Measurements from ENCODE around the gene MYO9B.
A peak's percentile ranks its signal among the peaks of the same experiment; 100 is the strongest.
"Not testable (repeated sequence)": the region's sequence is repeated elsewhere in the genome, so short reads cannot be mapped to it uniquely, and the experiment has no call there.

Gene MYO9B

DNA sequence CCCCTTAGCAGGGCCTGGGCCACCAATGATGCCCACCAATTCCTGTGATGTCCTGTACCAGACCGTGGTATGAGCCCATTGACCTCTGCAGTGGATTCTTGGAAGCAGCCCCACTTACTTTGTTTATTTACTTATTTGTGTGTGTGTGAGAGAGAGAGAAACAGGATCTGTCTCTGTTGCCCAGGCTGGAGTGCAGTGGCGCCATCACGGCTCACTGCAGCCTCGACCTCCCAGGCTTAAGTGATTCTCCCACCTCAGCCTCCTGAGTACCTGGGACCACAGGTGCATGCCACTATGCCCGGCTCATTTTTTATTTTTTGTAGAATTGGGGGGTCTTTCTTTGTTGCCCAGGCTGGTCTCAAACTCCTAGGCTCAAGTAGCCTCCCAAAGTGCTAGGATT lies 13.0 kb downstream of the MYO9B start:
- Mint-ChIP-seq H3K4me3 (no peak overlapping the region), H3K9me3 (no peaks in the 10 kb centered on the region), H3K36me3 (ENCODE audit: low read depth) (peaks cover 35% of the 10 kb centered on the region), H3K4me1 (peaks cover 18% of the 10 kb centered on the region), H3K27ac (peak overlapping the region; percentile 78), H3K27me3 (ENCODE audit: low read depth, poor library complexity) (peaks cover 3% of the 10 kb centered on the region)
- TF ChIP-seq, protein P1, sequence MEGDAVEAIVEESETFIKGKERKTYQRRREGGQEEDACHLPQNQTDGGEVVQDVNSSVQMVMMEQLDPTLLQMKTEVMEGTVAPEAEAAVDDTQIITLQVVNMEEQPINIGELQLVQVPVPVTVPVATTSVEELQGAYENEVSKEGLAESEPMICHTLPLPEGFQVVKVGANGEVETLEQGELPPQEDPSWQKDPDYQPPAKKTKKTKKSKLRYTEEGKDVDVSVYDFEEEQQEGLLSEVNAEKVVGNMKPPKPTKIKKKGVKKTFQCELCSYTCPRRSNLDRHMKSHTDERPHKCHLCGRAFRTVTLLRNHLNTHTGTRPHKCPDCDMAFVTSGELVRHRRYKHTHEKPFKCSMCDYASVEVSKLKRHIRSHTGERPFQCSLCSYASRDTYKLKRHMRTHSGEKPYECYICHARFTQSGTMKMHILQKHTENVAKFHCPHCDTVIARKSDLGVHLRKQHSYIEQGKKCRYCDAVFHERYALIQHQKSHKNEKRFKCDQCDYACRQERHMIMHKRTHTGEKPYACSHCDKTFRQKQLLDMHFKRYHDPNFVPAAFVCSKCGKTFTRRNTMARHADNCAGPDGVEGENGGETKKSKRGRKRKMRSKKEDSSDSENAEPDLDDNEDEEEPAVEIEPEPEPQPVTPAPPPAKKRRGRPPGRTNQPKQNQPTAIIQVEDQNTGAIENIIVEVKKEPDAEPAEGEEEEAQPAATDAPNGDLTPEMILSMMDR (IDR thresholded peaks at IDR 0.05), result no peak
- no peak for DNase-seq

DNA sequence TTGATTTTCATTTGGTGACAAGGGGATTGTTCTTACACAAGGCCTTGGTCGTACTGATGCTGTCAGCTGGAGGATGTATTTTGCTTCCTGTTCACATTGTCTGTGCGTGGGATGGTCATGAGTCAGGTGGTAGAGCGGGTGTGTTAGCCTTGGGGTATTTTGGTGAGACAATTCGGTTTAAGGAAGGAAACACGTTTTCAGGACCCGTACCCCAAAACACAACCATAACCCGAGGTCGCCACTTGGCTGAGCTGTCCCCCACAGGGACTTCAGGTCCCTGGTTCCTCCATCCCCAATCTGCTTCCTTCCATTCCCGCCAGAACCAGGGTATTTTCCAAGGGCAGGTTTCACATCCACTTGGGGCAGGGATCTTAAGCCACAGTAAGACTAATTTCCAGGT lies 15.0 kb downstream of the MYO9B start:
- TF ChIP-seq, protein P1 (IDR thresholded peaks at IDR 0.05), result no peak
- H3K9me3 Mint-ChIP-seq, result peaks cover 7% of the 10 kb centered on the region
- no peak overlapping the region for H3K27ac Mint-ChIP-seq

DNA sequence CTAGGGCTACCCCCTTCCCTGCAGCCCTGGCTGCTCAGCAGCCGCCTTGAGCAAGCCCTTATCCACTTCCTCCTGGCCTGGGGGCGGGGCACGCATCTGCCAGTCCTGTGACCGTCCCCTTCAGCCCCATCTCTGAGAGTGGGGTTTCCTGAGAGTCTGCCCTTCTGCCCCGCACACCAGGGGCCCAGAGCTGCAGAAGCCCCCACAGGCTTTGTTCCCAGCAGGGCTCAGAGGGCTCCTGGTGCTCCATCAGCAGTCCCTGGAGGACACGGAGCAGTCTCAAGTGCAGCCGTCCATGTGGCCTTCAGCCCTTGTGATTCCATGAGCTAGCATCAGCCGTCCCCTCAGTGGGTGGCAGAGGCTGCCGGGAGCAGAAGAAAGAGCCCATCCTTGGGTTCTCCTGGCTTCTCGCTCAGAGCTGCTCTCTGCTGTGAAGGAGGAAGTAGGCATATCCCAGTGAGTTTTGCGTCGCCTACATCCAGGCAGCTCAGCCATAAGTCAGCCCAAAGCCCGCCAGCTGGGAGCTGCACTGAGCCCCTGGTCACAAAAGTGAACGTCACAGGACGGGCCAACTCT lies 16.3 kb downstream of the MYO9B start:
- TF ChIP-seq, protein P1 (IDR thresholded peaks at IDR 0.05), result no peak
- Mint-ChIP-seq H3K9me3 (peaks cover 13% of the 10 kb centered on the region), H3K27me3 (ENCODE audit: low read depth, poor library complexity) (no peaks in the 10 kb centered on the region), H3K36me3 (ENCODE audit: low read depth) (peaks cover 54% of the 10 kb centered on the region), H3K4me3 (no peak overlapping the region), H3K27ac (no peak overlapping the region), H3K4me1 (peaks cover 22% of the 10 kb centered on the region)
- no peak for DNase-seq

More for the DNA sequence above, 15.0 kb downstream of the MYO9B start:
- H3K36me3 Mint-ChIP-seq (ENCODE audit: low read depth), result peaks cover 48% of the 10 kb centered on the region
- peaks cover 18% of the 10 kb centered on the region for H3K4me1 Mint-ChIP-seq
- H3K27me3 Mint-ChIP-seq (ENCODE audit: low read depth, poor library complexity), result peaks cover 3% of the 10 kb centered on the region
- DNase-seq, result no peak
- H3K4me3 Mint-ChIP-seq, result no peak overlapping the region

DNA sequence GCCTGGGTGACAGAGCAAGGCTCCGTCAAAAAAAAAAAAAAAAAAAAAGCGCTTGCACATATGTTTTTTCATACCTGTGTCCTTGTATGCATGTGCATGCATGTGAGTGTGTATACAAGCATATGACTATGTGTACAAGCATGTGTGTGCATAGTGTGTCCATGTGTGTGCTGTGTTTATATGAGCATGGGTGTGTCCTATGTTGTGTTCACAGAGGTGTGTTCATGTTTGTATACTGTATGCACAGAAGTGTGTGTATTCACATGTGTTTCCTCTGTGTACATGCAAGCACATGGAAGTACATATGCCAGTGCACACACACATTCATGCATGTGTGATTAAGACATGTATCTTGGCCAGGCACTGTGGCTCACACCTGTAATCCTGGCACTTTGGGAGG lies 17.1 kb downstream of the MYO9B start:
- Mint-ChIP-seq H3K9me3 (peaks cover 13% of the 10 kb centered on the region), H3K4me1 (peaks cover 23% of the 10 kb centered on the region), H3K4me3 (no peak overlapping the region), H3K27ac (no peak overlapping the region), H3K36me3 (ENCODE audit: low read depth) (peaks cover 48% of the 10 kb centered on the region), H3K27me3 (ENCODE audit: low read depth, poor library complexity) (no peaks in the 10 kb centered on the region)
- no peak for DNase-seq
- TF ChIP-seq, protein P1 (IDR thresholded peaks at IDR 0.05), result no peak

DNA sequence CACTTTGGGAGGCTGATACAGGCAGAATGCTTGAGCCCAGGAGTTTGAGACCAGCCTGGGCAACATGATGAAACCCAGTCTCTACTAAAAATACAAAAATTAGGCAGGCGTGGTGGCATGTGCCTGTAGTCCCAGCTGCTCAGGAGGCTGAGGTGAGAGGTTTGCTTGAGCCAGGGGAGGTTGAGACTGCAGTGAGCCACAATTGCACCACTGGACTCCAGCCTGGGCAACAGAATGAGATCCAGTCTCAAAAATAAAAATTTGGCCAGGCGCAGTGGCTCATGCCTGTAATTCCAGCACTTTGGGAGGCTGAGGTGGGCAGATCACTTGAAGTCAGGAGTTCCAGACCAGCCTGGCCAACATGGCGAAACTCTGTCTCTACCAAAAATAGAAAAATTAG lies 19.1 kb downstream of the MYO9B start:
- not testable (repeated sequence) for H3K27me3 Mint-ChIP-seq (ENCODE audit: low read depth, poor library complexity); H3K27ac Mint-ChIP-seq; DNase-seq; H3K4me3 Mint-ChIP-seq
- Mint-ChIP-seq H3K36me3 (ENCODE audit: low read depth) (peaks cover 40% of the 10 kb centered on the region), H3K4me1 (peaks cover 24% of the 10 kb centered on the region), H3K9me3 (peaks cover 13% of the 10 kb centered on the region)

DNA sequence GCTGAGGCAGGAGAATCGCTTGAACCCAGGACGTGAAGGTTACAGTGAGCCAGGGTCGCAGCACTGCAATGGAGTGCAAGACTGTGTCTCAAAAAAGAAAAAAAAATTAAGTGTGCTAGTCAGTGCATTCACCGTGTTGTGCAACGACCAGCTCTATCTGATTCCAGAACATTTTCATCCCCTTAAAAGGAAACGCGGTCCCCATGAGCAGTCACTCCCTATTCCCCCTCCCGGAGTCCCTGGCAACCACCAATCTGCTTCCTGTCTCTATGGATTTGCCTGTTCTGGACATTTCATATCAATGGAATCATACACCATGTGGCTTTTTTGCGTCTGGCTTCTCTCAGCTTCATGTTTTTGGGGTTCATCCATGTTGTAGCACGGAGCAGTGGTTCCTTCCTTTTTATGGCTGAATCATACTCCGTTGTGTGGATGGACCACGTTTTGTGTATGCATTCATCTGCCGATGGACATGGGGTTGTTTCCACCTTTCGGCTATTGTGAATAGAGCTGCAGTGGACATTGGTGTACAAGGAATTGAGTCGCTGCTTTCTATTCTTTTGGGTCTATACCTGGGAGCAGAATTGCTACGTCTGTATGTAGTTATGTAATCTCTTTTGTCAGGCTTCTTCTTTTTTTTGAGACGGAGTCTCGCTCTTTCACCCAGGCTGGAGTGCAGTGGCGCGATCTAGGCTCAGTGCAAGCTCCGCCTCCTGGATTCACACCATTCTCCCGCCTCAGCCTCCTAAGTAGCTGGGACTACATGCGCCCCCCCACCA lies 19.8 kb downstream of the MYO9B start:
- H3K4me3 Mint-ChIP-seq, result no peak overlapping the region
- H3K9me3 Mint-ChIP-seq, result peaks cover 13% of the 10 kb centered on the region
- peaks cover 37% of the 10 kb centered on the region for H3K36me3 Mint-ChIP-seq (ENCODE audit: low read depth)
- H3K27me3 Mint-ChIP-seq (ENCODE audit: low read depth, poor library complexity), result no peaks in the 10 kb centered on the region
- H3K27ac Mint-ChIP-seq, result peak overlapping the region; percentile 85
- no peak for DNase-seq
- TF ChIP-seq, protein P1 (IDR thresholded peaks at IDR 0.05), result no peak
- peaks cover 21% of the 10 kb centered on the region for H3K4me1 Mint-ChIP-seq
